Mucosa of rectum (tissue), 2 donors: ENCODE measurements around the gene TCP10L.
"Not testable (repeated sequence)": the region's sequence is repeated elsewhere in the genome, so short reads cannot be mapped to it uniquely, and the experiment has no call there.

ENCODE experiments used
- H3K27ac ChIP-seq, 2 donors: one replicate each; pipeline ENCODE4 v1.7.0; 2013; ENCODE audit warnings: inconsistent platforms in 2 of 2, low read depth in 2 of 2, low read length in 2 of 2
- H3K27me3 ChIP-seq, 2 donors: one replicate each; pipeline ENCODE4 v1.7.0; 2013; ENCODE audit warnings: low read length in 2 of 2; ENCODE audit not compliant: control insufficient read depth in 2 of 2, insufficient read depth in 2 of 2
- H3K36me3 ChIP-seq, 2 donors: one replicate each; pipeline ENCODE4 v1.7.0; 2013; ENCODE audit warnings: low read length in 2 of 2; ENCODE audit not compliant: control insufficient read depth in 2 of 2, insufficient read depth in 2 of 2
- H3K4me1 ChIP-seq, 2 donors: one replicate each; pipeline ENCODE4 v1.7.0; 2013; ENCODE audit warnings: low read length in 2 of 2, mild to moderate bottlenecking in 1 of 2; ENCODE audit not compliant: control insufficient read depth in 2 of 2, insufficient read depth in 2 of 2
- H3K4me3 ChIP-seq, 2 donors: one replicate each; pipeline ENCODE4 v1.7.0; 2013; ENCODE audit warnings: low read length in 2 of 2
- H3K9ac ChIP-seq, 2 donors: one replicate each; pipeline ENCODE4 v1.7.0; 2013; ENCODE audit warnings: low read length in 2 of 2, low read depth in 1 of 2, mild to moderate bottlenecking in 1 of 2
- H3K9me3 ChIP-seq, 2 donors: one replicate each; pipeline ENCODE4 v1.7.0; 2013; ENCODE audit warnings: low read length in 2 of 2; ENCODE audit not compliant: control insufficient read depth in 2 of 2
- donor health status: healthy.
- donor health status: Normal muscosa, but diverticular disease.

Gene TCP10L

GRCh38 chr21:32539378-32539777 is 45.9 kb downstream of the TCP10L start:
- H3K27me3 ChIP-seq: no peaks in the 10 kb centered on the region
- H3K4me3 ChIP-seq: no peak overlapping the region
- no peaks in the 10 kb centered on the region for H3K36me3 ChIP-seq
- no peaks in the 10 kb centered on the region for H3K4me1 ChIP-seq
- H3K27ac ChIP-seq: no peak overlapping the region
- H3K9me3 ChIP-seq: no peaks in the 10 kb centered on the region
- H3K9ac ChIP-seq: no peak overlapping the region

GRCh38 chr21:32538147-32538792 is 47.1 kb downstream of the TCP10L start:
- Histone ChIP-seq H3K4me1 (no peaks in the 10 kb centered on the region), H3K9ac (no peak overlapping the region), H3K27ac (no peak overlapping the region), H3K27me3 (no peaks in the 10 kb centered on the region), H3K9me3 (no peaks in the 10 kb centered on the region), H3K36me3 (no peaks in the 10 kb centered on the region), H3K4me3 (no peak overlapping the region)

- no peak overlapping the region for H3K4me3 ChIP-seq
- H3K27me3 ChIP-seq: no peaks in the 10 kb centered on the region
- no peaks in the 10 kb centered on the region for H3K36me3 ChIP-seq
- no peaks in the 10 kb centered on the region for H3K4me1 ChIP-seq
- no peak overlapping the region for H3K9ac ChIP-seq
- no peaks in the 10 kb centered on the region for H3K9me3 ChIP-seq
- no peak overlapping the region for H3K27ac ChIP-seq
Observed at GRCh38 chr21:32537569-32537881, 47.8 kb downstream of the TCP10L start.

- Histone ChIP-seq H3K9ac (no peak overlapping the region), H3K4me1 (no peaks in the 10 kb centered on the region), H3K9me3 (no peaks in the 10 kb centered on the region), H3K36me3 (no peaks in the 10 kb centered on the region), H3K27ac (no peak overlapping the region), H3K4me3 (no peak overlapping the region), H3K27me3 (no peaks in the 10 kb centered on the region)
Observed at GRCh38 chr21:32535612-32536011, 49.7 kb downstream of the TCP10L start.

GRCh38 chr21:32534113-32534512 is 51.2 kb downstream of the TCP10L start:
- Histone ChIP-seq H3K9me3 (no peaks in the 10 kb centered on the region), H3K4me3 (no peak overlapping the region), H3K27ac (no peak overlapping the region), H3K27me3 (no peaks in the 10 kb centered on the region), H3K36me3 (no peaks in the 10 kb centered on the region), H3K9ac (no peak overlapping the region), H3K4me1 (no peaks in the 10 kb centered on the region)

- Histone ChIP-seq H3K27me3 (no peaks in the 10 kb centered on the region), H3K4me3 (no peak overlapping the region), H3K9me3 (no peaks in the 10 kb centered on the region), H3K9ac (no peak overlapping the region), H3K4me1 (no peaks in the 10 kb centered on the region), H3K27ac (no peak overlapping the region), H3K36me3 (no peaks in the 10 kb centered on the region)
Observed at GRCh38 chr21:32533611-32534010, 51.7 kb downstream of the TCP10L start.

GRCh38 chr21:32533053-32533452 is 52.3 kb downstream of the TCP10L start:
- Histone ChIP-seq H3K9me3 (no peaks in the 10 kb centered on the region), H3K36me3 (no peaks in the 10 kb centered on the region), H3K27me3 (no peaks in the 10 kb centered on the region), H3K4me1 (no peaks in the 10 kb centered on the region), H3K27ac (no peak overlapping the region), H3K9ac (no peak overlapping the region), H3K4me3 (no peak overlapping the region)

- no peaks in the 10 kb centered on the region for H3K4me1 ChIP-seq
- H3K27me3 ChIP-seq: no peaks in the 10 kb centered on the region
- no peak overlapping the region for H3K4me3 ChIP-seq
- no peaks in the 10 kb centered on the region for H3K9me3 ChIP-seq
- no peaks in the 10 kb centered on the region for H3K36me3 ChIP-seq
- H3K9ac ChIP-seq: no peak overlapping the region
- no peak overlapping the region for H3K27ac ChIP-seq
Observed at GRCh38 chr21:32532636-32533035, 52.7 kb downstream of the TCP10L start.

GRCh38 chr21:32531561-32531960 is 53.8 kb downstream of the TCP10L start:
- H3K9me3 ChIP-seq, H3K36me3 ChIP-seq, H3K4me3 ChIP-seq, H3K27me3 ChIP-seq, H3K27ac ChIP-seq, H3K4me1 ChIP-seq, H3K9ac ChIP-seq: not testable (repeated sequence)

- H3K4me3 ChIP-seq, H3K36me3 ChIP-seq, H3K9ac ChIP-seq, H3K27ac ChIP-seq, H3K4me1 ChIP-seq, H3K9me3 ChIP-seq, H3K27me3 ChIP-seq: not testable (repeated sequence)
Observed at GRCh38 chr21:32530809-32531208, 54.5 kb downstream of the TCP10L start.

GRCh38 chr21:32529679-32530078 is 55.6 kb downstream of the TCP10L start:
- Histone ChIP-seq H3K9me3 (no peaks in the 10 kb centered on the region), H3K4me1 (no peaks in the 10 kb centered on the region), H3K27me3 (no peaks in the 10 kb centered on the region), H3K36me3 (no peaks in the 10 kb centered on the region), H3K4me3 (no peak overlapping the region), H3K9ac (no peak overlapping the region), H3K27ac (no peak overlapping the region)
